HL-60 (cell line): ENCODE results near the gene CDH22.

ENCODE experiments used
- DNase-seq, 2 experiments: peaks; one replicate each; pipeline ENCODE4 v3.0.0-alpha.2; 2010 to 2020; ENCODE audit warnings: low read depth in 1 of 2, low spot score in 1 of 2
- H3K27ac ChIP-seq: fragments of 250-450 bp; sonication (Bioruptor Pico); replicated peaks from 2 replicates; pipeline ENCODE4 v1.5.1; 2020; ENCODE audit warnings: mild to moderate bottlenecking, moderate library complexity
- H3K27me3 ChIP-seq: fragments of 250-450 bp; sonication (Bioruptor Pico); 2 replicates; pipeline ENCODE4 v1.5.1; 2021; ENCODE audit warnings: mild to moderate bottlenecking, moderate library complexity; ENCODE audit not compliant: insufficient read depth, poor library complexity, severe bottlenecking
- H3K4me3 ChIP-seq: replicated peaks from 2 replicates; pipeline ENCODE4 v1.5.1; 2011; ENCODE audit warnings: mild to moderate bottlenecking, control low read depth, low read length; ENCODE audit not compliant: insufficient read depth
- CTCF ChIP-seq: IDR thresholded peaks from one replicate; pipeline ENCODE4 v1.5.1; 2011; ENCODE audit warnings: low read length, control low read depth, inconsistent platforms; ENCODE audit not compliant: insufficient read depth
- GABPA ChIP-seq: IDR thresholded peaks from 2 replicates; pipeline ENCODE4 v1.6.1; 2012; ENCODE audit warnings: low read depth
- POLR2AphosphoS5 ChIP-seq: IDR thresholded peaks from 2 replicates; pipeline ENCODE4 v1.6.1; 2012; ENCODE audit warnings: low read depth
- REST ChIP-seq: IDR thresholded peaks from 2 replicates; pipeline ENCODE4 v1.6.1; 2012; ENCODE audit warnings: low read depth; ENCODE audit not compliant: insufficient replicate concordance
- SPI1 ChIP-seq: IDR thresholded peaks from 2 replicates; pipeline ENCODE4 v1.6.1; 2012; ENCODE audit warnings: low read depth, mild to moderate bottlenecking, borderline replicate concordance

Gene CDH22

DNA sequence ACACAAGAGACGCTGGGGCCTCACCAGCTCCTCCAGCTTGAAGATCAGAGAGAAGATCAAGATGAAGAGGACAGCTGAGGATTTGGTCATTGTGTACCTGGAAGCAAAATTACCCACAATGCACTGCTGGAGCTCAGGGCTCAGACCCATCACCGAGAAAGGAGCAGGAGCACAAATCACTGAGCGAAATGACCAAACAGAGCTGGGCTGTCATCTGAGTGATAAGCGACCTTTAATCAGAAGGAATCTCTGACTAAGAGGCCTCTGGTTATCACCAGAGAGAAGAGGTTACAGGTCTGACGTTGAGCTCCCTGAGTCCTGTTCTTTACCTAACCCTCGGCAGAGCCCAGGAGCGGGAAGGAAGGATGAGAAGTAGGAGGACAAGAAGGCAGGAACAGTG, 47.5 kb upstream of the CDH22 start:
- H3K4me3 ChIP-seq = no peak overlapping the region
- H3K27ac ChIP-seq = no peak overlapping the region
- DNase-seq = no peak
- no peaks in the 10 kb centered on the region for H3K27me3 ChIP-seq
- TF ChIP-seq POLR2AphosphoS5 = no peak

- no peak overlapping the region for H3K27ac ChIP-seq
- H3K4me3 ChIP-seq = no peak overlapping the region
- DNase-seq = no peak
- TF ChIP-seq REST (no peak), CTCF (no peak), POLR2AphosphoS5 (peak; percentile 30; the same call in 1 of the 2 replicates), GABPA (no peak), SPI1 (no peak)
- H3K27me3 ChIP-seq = no peaks in the 10 kb centered on the region
Measured at GRCh38 chr20:46354920-46355654, 46.8 kb upstream of the CDH22 start.

GRCh38 chr20:46354207-46354555, 45.9 kb upstream of the CDH22 start:
- TF ChIP-seq SPI1 (no peak), POLR2AphosphoS5 (no peak), GABPA (no peak), CTCF (no peak), REST (no peak)
- no peak overlapping the region for H3K4me3 ChIP-seq
- no peak overlapping the region for H3K27ac ChIP-seq
- no peak for DNase-seq
- no peaks in the 10 kb centered on the region for H3K27me3 ChIP-seq

DNA sequence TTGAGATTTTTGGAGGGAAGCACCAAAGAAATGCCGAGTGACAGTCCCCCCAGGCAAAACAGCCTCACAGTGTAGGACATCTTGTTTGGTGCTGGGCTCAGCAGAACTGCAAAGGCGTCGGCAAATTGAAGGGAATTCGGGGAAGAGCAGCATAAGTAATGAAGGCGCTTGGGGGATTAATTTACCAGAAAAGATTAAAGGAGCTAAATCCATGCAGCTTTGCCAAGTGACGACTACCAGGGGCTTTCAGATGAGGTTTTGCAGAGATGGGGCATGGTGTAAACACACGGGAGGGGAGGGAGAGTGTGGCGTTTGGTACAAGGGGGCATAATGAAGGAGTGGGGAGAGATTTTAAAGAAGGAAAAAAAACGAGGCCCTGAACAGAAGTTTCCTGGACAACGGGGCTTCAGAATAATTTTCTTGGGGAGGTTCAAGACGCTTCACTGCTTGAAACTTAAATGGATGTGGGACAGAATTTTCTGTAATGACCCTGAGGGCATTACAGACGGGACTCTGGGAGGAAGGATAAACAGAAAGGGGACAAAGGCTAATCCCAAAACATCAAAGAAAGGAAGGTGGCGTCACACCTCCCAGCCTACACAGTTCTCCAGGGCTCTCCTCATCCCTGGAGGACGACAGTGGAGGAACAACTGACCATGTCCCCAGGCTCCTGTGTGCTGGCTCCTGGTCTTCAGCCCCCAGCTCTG, 45.4 kb upstream of the CDH22 start:
- DNase-seq = no peak
- H3K27ac ChIP-seq = no peak overlapping the region
- H3K4me3 ChIP-seq = no peak overlapping the region
- TF ChIP-seq SPI1 (no peak), GABPA (no peak), CTCF (no peak), POLR2AphosphoS5 (no peak), REST (no peak)
- H3K27me3 ChIP-seq = no peaks in the 10 kb centered on the region
